Epithelial cell of esophagus (primary cell): Measurements from ENCODE around the gene SAT1.
"Not testable (repeated sequence)": the region's sequence is repeated elsewhere in the genome, so short reads cannot be mapped to it uniquely, and the experiment has no call there.

ENCODE experiments used
- DNase-seq: peaks from one replicate; pipeline ENCODE4 v3.0.0; 2010; ENCODE audit warnings: low read depth
- H3K4me3 ChIP-seq: 2 replicates; pipeline ENCODE4 v1.5.1; 2011; ENCODE audit warnings: mild to moderate bottlenecking, low read length, control low read depth
- TF ChIP-seq, protein P1 (sequence below): IDR thresholded peaks from 2 replicates; pipeline ENCODE4 v1.5.1; 2011; ENCODE audit warnings: low read depth, mild to moderate bottlenecking, low read length, control low read depth, inconsistent platforms; ENCODE audit not compliant: insufficient read depth; ENCODE audit errors: missing control alignments

The SAT1 gene

GRCh38 chrX:23764188-23764984, 18.6 kb upstream of the SAT1 start:
- no peak for DNase-seq
- TF ChIP-seq, protein P1, sequence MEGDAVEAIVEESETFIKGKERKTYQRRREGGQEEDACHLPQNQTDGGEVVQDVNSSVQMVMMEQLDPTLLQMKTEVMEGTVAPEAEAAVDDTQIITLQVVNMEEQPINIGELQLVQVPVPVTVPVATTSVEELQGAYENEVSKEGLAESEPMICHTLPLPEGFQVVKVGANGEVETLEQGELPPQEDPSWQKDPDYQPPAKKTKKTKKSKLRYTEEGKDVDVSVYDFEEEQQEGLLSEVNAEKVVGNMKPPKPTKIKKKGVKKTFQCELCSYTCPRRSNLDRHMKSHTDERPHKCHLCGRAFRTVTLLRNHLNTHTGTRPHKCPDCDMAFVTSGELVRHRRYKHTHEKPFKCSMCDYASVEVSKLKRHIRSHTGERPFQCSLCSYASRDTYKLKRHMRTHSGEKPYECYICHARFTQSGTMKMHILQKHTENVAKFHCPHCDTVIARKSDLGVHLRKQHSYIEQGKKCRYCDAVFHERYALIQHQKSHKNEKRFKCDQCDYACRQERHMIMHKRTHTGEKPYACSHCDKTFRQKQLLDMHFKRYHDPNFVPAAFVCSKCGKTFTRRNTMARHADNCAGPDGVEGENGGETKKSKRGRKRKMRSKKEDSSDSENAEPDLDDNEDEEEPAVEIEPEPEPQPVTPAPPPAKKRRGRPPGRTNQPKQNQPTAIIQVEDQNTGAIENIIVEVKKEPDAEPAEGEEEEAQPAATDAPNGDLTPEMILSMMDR: no peak
- H3K4me3 ChIP-seq: no peak overlapping the region

DNA sequence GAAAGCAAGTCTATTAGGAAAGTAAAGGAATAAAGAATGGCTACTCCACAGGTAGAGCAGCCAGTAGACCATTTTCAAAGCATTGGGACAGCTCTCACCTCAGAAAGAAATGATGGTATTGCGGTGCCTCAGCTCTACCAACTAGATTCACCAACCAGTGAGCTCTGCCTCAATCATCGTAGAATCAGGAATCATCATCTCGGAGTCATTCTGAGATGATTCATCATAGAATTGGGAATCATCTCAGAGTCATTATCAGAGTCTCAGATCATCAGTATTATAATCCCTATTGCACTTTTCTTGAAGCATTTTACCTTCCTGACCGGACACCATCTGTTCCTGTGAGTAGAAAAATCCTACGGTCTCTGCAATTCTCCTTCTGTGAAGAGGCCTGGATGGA, 17.5 kb upstream of the SAT1 start:
- DNase-seq: peak; percentile 65
- TF ChIP-seq, protein P1: no peak
- no peak overlapping the region for H3K4me3 ChIP-seq

- DNase-seq: no peak
- TF ChIP-seq, protein P1: no peak
- no peak overlapping the region for H3K4me3 ChIP-seq
Observed at GRCh38 chrX:23765868-23766267, 17.1 kb upstream of the SAT1 start.

- TF ChIP-seq, protein P1: no peak
- DNase-seq: no peak
- no peak overlapping the region for H3K4me3 ChIP-seq
Observed at GRCh38 chrX:23766650-23767551, 16.1 kb upstream of the SAT1 start.

GRCh38 chrX:23770142-23770541, 12.8 kb upstream of the SAT1 start:
- H3K4me3 ChIP-seq: no peak overlapping the region
- TF ChIP-seq, protein P1: no peak
- no peak for DNase-seq

- DNase-seq, H3K4me3 ChIP-seq: not testable (repeated sequence)
Observed at GRCh38 chrX:23771086-23771485, 11.9 kb upstream of the SAT1 start.

DNA sequence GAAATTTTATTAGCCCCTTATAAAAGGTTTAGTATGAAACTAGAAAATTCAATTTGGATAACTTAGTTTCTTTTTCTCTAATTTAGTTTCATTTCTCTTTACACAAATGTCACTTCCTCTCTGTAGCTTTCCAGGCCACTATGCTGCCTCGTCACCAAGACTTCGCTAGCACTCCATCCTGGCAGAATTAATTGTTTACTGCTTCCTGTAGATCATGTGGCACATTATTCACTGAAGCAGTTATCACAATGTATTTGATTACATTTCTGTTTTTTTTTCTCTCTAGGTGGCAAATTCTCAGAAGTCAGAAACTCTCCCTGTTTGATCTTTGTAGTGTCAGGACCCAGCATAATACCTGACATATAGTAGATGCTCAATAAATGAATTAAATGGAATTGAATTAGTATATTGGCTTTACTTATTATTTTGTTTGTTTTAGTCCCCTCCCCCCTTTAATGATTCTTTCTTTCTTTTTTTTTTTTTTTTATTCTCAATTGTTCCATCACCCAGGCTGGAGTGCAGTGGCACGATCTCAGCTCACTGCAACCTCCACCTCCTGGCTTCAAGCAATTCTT, 9.3 kb upstream of the SAT1 start:
- H3K4me3 ChIP-seq: no peak overlapping the region
- TF ChIP-seq, protein P1: no peak
- DNase-seq: no peak
